ENCODE data around the gene IPO9.

IPO9 gene

DNA sequence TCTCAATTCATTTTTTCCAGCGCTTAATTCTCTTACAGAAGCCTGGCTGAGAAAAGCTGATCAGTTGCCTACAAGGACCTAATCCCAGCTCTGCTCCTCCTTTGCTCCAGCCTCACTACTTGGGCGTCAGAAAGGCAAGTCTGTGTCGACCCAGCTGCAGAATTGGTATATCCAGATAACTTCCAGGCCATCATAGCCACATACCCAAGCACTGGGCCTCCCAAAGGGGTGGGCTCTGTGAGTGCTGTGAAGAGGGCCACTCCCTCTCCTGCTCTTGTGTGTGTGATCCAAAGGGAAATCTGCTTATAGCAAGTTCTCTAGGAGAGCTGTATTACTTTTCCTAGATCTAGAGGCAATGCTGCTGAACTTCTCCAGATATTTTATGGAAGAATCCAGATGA is 99.3 kb downstream of the IPO9 start:
- DNase-seq (ENCODE audit: low read depth, low spot score): no peak
- H3K4me3 ChIP-seq (ENCODE audit: low read depth, low read length): no peak overlapping the region
- in situ Hi-C loops (cut with HindIII; ENCODE audit: low sequenced_read_pairs): no loop called here
- TF ChIP-seq, protein P1, sequence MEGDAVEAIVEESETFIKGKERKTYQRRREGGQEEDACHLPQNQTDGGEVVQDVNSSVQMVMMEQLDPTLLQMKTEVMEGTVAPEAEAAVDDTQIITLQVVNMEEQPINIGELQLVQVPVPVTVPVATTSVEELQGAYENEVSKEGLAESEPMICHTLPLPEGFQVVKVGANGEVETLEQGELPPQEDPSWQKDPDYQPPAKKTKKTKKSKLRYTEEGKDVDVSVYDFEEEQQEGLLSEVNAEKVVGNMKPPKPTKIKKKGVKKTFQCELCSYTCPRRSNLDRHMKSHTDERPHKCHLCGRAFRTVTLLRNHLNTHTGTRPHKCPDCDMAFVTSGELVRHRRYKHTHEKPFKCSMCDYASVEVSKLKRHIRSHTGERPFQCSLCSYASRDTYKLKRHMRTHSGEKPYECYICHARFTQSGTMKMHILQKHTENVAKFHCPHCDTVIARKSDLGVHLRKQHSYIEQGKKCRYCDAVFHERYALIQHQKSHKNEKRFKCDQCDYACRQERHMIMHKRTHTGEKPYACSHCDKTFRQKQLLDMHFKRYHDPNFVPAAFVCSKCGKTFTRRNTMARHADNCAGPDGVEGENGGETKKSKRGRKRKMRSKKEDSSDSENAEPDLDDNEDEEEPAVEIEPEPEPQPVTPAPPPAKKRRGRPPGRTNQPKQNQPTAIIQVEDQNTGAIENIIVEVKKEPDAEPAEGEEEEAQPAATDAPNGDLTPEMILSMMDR (IDR thresholded peaks at IDR 0.05; ENCODE audit: low read depth, low read length): no peak

DNA sequence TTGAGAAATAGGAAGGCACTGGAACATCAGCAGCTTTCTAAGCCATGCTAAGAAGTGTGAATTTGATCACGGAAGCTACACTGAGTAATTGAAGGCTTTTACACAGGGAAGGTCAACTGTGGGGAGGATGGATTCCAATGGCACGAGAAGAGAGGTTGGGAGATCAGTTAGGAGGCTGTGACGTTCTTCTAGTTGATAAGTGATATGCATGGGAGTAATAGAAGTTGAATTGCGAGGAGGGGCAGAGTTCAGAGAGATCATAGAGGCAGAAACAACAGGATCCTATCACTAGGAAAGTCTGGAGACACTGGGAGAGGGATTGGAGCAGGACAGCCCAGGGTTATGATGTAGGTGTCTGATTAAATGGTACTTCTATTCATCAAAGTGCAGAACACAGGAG is 101.2 kb downstream of the IPO9 start:
- no peak for DNase-seq (ENCODE audit: low read depth, low spot score)
- no peak overlapping the region for H3K4me3 ChIP-seq (ENCODE audit: low read depth, low read length)
- TF ChIP-seq, protein P1 (IDR thresholded peaks at IDR 0.05; ENCODE audit: low read depth, low read length): no peak
- in situ Hi-C loops (cut with HindIII; ENCODE audit: low sequenced_read_pairs): no loop called here

DNA sequence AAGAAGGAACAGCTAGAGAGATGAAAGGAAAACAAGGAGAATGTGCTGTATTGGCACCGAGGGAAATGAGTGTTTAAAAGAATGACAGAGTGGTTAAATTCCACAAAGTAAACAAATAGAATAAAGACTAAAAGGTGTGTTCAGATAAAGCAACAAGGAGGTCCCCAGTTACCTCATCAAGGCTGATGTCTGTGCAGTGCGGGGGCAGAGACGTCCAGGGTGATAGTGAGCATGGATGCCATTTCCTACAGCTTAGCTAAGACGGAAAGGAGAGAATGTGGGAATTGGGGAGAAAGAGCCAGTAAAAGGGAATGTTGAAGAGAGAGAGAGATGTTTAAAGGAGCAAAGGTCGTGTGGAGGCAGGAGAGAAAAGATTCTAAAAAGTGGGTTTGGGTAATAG is 101.8 kb downstream of the IPO9 start:
- TF ChIP-seq, protein P1 (IDR thresholded peaks at IDR 0.05; ENCODE audit: low read depth, low read length): no peak
- no peak overlapping the region for H3K4me3 ChIP-seq (ENCODE audit: low read depth, low read length)
- no peak for DNase-seq (ENCODE audit: low read depth, low spot score)
- in situ Hi-C loops (cut with HindIII; ENCODE audit: low sequenced_read_pairs): no loop called here

Data from astrocyte of the spinal cord (primary cell).